ENCODE results near the gene NCOA6. TPM values are rescaled to one million over a fixed set of nuclear protein-coding genes. Genes with fewer than 3 reads are reported as not detected.

NCOA6 gene
- polyA plus RNA-seq, 1 experiment, result 14.0 TPM

GRCh38 chr20:34824026-34824425, 1.4 kb downstream of the NCOA6 start:
- no peaks in the 10 kb centered on the region for H3K36me3 ChIP-seq (ENCODE audit: control insufficient read depth, insufficient read depth, low read length)
- no peaks in the 10 kb centered on the region for H3K27me3 ChIP-seq (ENCODE audit: control insufficient read depth, insufficient read depth, low read length)
- TF ChIP-seq, protein P1, sequence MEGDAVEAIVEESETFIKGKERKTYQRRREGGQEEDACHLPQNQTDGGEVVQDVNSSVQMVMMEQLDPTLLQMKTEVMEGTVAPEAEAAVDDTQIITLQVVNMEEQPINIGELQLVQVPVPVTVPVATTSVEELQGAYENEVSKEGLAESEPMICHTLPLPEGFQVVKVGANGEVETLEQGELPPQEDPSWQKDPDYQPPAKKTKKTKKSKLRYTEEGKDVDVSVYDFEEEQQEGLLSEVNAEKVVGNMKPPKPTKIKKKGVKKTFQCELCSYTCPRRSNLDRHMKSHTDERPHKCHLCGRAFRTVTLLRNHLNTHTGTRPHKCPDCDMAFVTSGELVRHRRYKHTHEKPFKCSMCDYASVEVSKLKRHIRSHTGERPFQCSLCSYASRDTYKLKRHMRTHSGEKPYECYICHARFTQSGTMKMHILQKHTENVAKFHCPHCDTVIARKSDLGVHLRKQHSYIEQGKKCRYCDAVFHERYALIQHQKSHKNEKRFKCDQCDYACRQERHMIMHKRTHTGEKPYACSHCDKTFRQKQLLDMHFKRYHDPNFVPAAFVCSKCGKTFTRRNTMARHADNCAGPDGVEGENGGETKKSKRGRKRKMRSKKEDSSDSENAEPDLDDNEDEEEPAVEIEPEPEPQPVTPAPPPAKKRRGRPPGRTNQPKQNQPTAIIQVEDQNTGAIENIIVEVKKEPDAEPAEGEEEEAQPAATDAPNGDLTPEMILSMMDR (IDR thresholded peaks at IDR 0.05; ENCODE audit: insufficient read depth, low read depth, low read length), result no peak
- peak overlapping the region; percentile 83 for H3K4me3 ChIP-seq (ENCODE audit: low read depth, low read length)
- ChIA-PET POLR2A (no interaction called here), CTCF (interaction anchor here (1.1 kb wide), 1 partner anchor 9 kb away, joined by 3 read pairs; no protein-coding TSS in a partner anchor)
- DNase-seq (ENCODE audit: low read depth), result no peak

- no peak overlapping the region for H3K4me3 ChIP-seq (ENCODE audit: low read depth, low read length)
- no peaks in the 10 kb centered on the region for H3K27me3 ChIP-seq (ENCODE audit: control insufficient read depth, insufficient read depth, low read length)
- ChIA-PET POLR2A (interaction anchor here (0.6 kb wide), 1 partner anchor 19 kb away, joined by 6 read pairs; no protein-coding TSS in a partner anchor), CTCF (no interaction called here)
- DNase-seq (ENCODE audit: low read depth), result no peak
- TF ChIP-seq, protein P1 (IDR thresholded peaks at IDR 0.05; ENCODE audit: insufficient read depth, low read depth, low read length), result no peak
- no peaks in the 10 kb centered on the region for H3K36me3 ChIP-seq (ENCODE audit: control insufficient read depth, insufficient read depth, low read length)
Measured at GRCh38 chr20:34820805-34821578, 4.5 kb downstream of the NCOA6 start.

GRCh38 chr20:34817801-34818200, 7.7 kb downstream of the NCOA6 start:
- DNase-seq (ENCODE audit: low read depth), result no peak
- ChIA-PET CTCF (interaction anchor here (1.2 kb wide), 1 partner anchor 180 kb away, joined by 3 read pairs; no protein-coding TSS in a partner anchor), POLR2A (no interaction called here)
- Histone ChIP-seq H3K4me3 (ENCODE audit: low read depth, low read length) (no peak overlapping the region), H3K36me3 (ENCODE audit: control insufficient read depth, insufficient read depth, low read length) (no peaks in the 10 kb centered on the region), H3K27me3 (ENCODE audit: control insufficient read depth, insufficient read depth, low read length) (no peaks in the 10 kb centered on the region)
- TF ChIP-seq, protein P1 (IDR thresholded peaks at IDR 0.05; ENCODE audit: insufficient read depth, low read depth, low read length), result no peak

DNA sequence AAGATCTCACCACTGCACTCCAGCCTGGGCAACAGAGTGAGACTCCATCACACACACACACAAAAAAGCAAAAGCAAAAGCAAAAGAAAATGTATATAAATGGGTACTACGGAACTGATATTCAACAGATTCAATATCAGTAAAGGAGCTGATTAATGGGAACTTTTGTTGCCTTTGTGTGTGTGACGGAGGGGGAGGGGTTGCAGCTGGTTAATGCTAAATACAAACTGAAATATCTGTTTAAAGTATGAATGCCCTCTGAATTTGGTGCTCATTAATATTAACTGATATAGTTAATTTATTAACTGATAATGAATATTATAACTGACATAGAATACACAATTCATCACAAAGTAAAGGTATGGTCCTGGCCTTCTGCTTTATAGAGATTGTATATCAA, 8.4 kb downstream of the NCOA6 start:
- Histone ChIP-seq H3K4me3 (ENCODE audit: low read depth, low read length) (no peak overlapping the region), H3K27me3 (ENCODE audit: control insufficient read depth, insufficient read depth, low read length) (no peaks in the 10 kb centered on the region), H3K36me3 (ENCODE audit: control insufficient read depth, insufficient read depth, low read length) (no peaks in the 10 kb centered on the region)
- ChIA-PET CTCF (interaction anchor here (0.6 to 1.2 kb wide), 3 partner anchors 14 to 504 kb away, joined by 3 read pairs; no protein-coding TSS in a partner anchor), POLR2A (no interaction called here)
- no peak for DNase-seq (ENCODE audit: low read depth)
- TF ChIP-seq, protein P1 (IDR thresholded peaks at IDR 0.05; ENCODE audit: insufficient read depth, low read depth, low read length), result no peak

DNA sequence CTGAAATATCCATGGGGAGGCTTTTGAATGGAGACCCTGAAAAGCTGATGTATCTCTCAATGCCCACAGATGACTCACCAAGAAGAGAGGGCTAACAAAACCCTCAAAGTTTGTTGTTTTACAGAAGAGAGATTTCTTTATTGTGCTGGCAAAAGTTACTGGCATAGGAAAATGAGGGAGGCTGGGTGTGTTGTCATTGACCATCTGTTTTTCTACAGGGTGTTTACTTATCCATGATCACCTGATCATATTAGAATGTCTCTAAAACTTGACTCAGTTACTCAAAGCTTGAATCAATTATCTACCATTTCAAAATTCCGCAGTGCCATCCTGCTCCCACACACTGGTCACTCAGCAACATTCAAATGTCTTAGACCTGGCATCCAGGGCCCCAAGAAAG, 9.8 kb downstream of the NCOA6 start:
- Histone ChIP-seq H3K36me3 (ENCODE audit: control insufficient read depth, insufficient read depth, low read length) (no peaks in the 10 kb centered on the region), H3K4me3 (ENCODE audit: low read depth, low read length) (no peak overlapping the region), H3K27me3 (ENCODE audit: control insufficient read depth, insufficient read depth, low read length) (no peaks in the 10 kb centered on the region)
- POLR2A ChIA-PET, result no interaction called here
- TF ChIP-seq, protein P1 (IDR thresholded peaks at IDR 0.05; ENCODE audit: insufficient read depth, low read depth, low read length), result no peak
- DNase-seq (ENCODE audit: low read depth), result no peak
- CTCF ChIA-PET, result no interaction called here
